PC-3 (cell line): ENCODE measurements around the gene SNAPC1.

Experiments used
- CTCF ChIP-seq: fragments of 300-600 bp; sonication (generic); conservative IDR thresholded peaks from 2 replicates; pipeline ENCODE4 v1.5.1; 2017; ENCODE audit warnings: antibody characterized with exemption, low read depth, mild to moderate bottlenecking, low read length
- EZH2 ChIP-seq: fragments of 300-600 bp; sonication (generic); IDR thresholded peaks from one replicate; pipeline ENCODE4 v1.6.1; 2017; ENCODE audit warnings: antibody characterized with exemption, mild to moderate bottlenecking, low read length; ENCODE audit not compliant: unreplicated experiment

DNA sequence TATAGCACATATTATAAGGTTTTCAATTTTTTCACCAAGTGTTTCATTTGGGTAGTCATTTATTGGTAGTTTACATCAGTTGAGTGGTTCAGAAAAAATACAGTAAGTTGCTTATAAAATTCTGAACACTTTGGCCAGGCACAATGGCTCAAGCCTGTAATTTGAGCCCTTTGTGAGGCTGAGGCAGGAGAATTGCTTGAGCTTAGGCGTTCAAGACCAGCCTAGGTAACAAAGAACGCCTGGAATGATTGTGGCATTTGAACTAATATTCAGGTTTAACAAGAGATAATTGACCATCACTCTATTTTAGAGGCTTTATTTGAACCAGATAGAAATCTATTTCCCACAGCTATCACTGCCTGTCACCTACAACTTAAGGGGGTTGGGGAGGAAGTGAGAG lies 44.2 kb upstream of the SNAPC1 start:
- TF ChIP-seq CTCF (no peak), EZH2 (no peak)
